HG02981 (cell line): ENCODE measurements around the gene OSER1.

Experiments used
- ATAC-seq: cut with Tn5 transposase; IDR thresholded peaks from one replicate; pipeline ENCODE4 v1.9.1; 2021; ENCODE audit warnings: mild to moderate bottlenecking, moderate library complexity; ENCODE audit not compliant: unreplicated experiment

OSER1 gene

GRCh38 chr20:44228465-44229258 is 18.1 kb upstream of the OSER1 start:
- ATAC-seq = no peak

- ATAC-seq = no peak
Measured at GRCh38 chr20:44224637-44225036, 14.1 kb upstream of the OSER1 start.

- no peak for ATAC-seq
Measured at GRCh38 chr20:44223721-44224120, 13.2 kb upstream of the OSER1 start.

GRCh38 chr20:44222633-44223368 is 12.2 kb upstream of the OSER1 start:
- ATAC-seq = no peak

GRCh38 chr20:44222027-44222426 is 11.5 kb upstream of the OSER1 start:
- ATAC-seq = no peak

GRCh38 chr20:44221368-44221954 is 10.9 kb upstream of the OSER1 start:
- no peak for ATAC-seq

- ATAC-seq = no peak
Measured at GRCh38 chr20:44219791-44220190, 9.2 kb upstream of the OSER1 start.

- ATAC-seq = no peak
Measured at GRCh38 chr20:44219170-44219730, 8.7 kb upstream of the OSER1 start.

GRCh38 chr20:44218446-44218845 is 7.9 kb upstream of the OSER1 start:
- ATAC-seq = no peak

GRCh38 chr20:44217342-44218092 is 6.9 kb upstream of the OSER1 start:
- no peak for ATAC-seq

GRCh38 chr20:44215125-44215524 is 4.6 kb upstream of the OSER1 start:
- ATAC-seq = no peak

GRCh38 chr20:44212792-44213191 is 2.2 kb upstream of the OSER1 start:
- ATAC-seq = no peak

GRCh38 chr20:44211177-44212039 is 837 bp upstream of the OSER1 start:
- ATAC-seq = no peak

GRCh38 chr20:44209686-44210405 is 725 bp downstream of the OSER1 start:
- no peak for ATAC-seq

GRCh38 chr20:44208770-44209169 is 1.8 kb downstream of the OSER1 start:
- no peak for ATAC-seq

- ATAC-seq = no peak
Measured at GRCh38 chr20:44208165-44208564, 2.4 kb downstream of the OSER1 start.

- ATAC-seq = no peak
Measured at GRCh38 chr20:44207126-44207723, 3.3 kb downstream of the OSER1 start.

GRCh38 chr20:44206132-44206531 is 4.4 kb downstream of the OSER1 start:
- ATAC-seq = no peak

GRCh38 chr20:44204832-44205215 is 5.7 kb downstream of the OSER1 start:
- ATAC-seq = no peak
